ENCODE data around the gene SV2C. TPM values are rescaled to one million over a fixed set of nuclear protein-coding genes. Genes with fewer than 3 reads are reported as not detected.

Gene SV2C
- total and polyA plus RNA-seq, 10 of the 15 experiments (the other 5 are each of a cell fraction or from before 2014, with no cell fraction given): under 0.01 to 1.1 (median 0.63) TPM

DNA sequence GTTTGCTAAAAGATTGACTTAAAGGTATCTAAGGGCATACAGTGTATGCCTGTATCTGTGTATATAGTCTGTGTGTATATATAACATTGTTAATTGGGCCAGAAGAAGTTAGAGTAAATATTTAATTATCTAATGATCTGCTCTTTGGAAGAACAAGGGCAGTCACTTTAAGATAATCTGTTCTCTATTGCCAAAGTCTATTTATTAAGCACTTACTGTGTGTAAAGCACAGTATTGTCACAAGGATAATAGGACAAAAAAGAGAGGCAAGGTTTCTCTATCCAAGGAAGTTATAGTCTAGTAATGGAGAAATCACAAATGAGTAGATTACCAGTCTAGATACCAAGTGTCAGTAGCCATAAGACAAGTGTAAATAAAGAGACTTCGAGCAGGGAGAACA, 51.5 kb downstream of the SV2C start:
- Histone ChIP-seq H3K27ac (ENCODE audit: control insufficient read depth, insufficient read depth) (no peak overlapping the region), H3K9me3 (replicated peaks; ENCODE audit: control insufficient read depth, insufficient read depth, low read length) (no peaks in the 10 kb centered on the region), H3K9ac (ENCODE audit: control insufficient read depth, insufficient read depth, low read length) (no peak overlapping the region), H3K27me3 (replicated peaks in 1 of 2; ENCODE audit: control insufficient read depth in 2 of 2, insufficient read depth in 2 of 2, low read length in 1 of 2) (peaks cover 2% of the 10 kb centered on the region in 2 experiments; a peak in 3 of 4 replicates), H3K36me3 (ENCODE audit: control insufficient read depth in 2 of 2, insufficient read depth in 2 of 2, low read length in 1 of 2) (no peaks in the 10 kb centered on the region), H3K4me2 (ENCODE audit: control insufficient read depth, insufficient read depth) (no peak overlapping the region), H3K4me3 (no peak overlapping the region), H2AFZ (ENCODE audit: control insufficient read depth, low read depth, low read length) (no peak overlapping the region), H4K20me1 (ENCODE audit: control insufficient read depth, insufficient read depth) (no peaks in the 10 kb centered on the region), H3K79me2 (ENCODE audit: control insufficient read depth, insufficient read depth, low read length) (no peaks in the 10 kb centered on the region), H3K4me1 (ENCODE audit: control insufficient read depth, insufficient read depth, low read length) (no peaks in the 10 kb centered on the region)
- ChIA-PET SMC1A (ENCODE audit: uncharacterized antibody, unreplicated experiment) (no interaction called here), RAD21 (ENCODE audit: unreplicated experiment) (no interaction called here), POLR2A (no interaction called here), CTCF (no interaction called here)
- intact Hi-C loops (cut with micrococcal nuclease; ENCODE audit: unreplicated experiment) (no loop called here), in situ Hi-C loops (cut with MboI) (no loop called here)
- no peak for ATAC-seq
- BruUV-seq (replicated peaks): no TSS peak
- no peak for TF ChIP-seq WRNIP1 (IDR thresholded peaks at IDR 0.05; ENCODE audit: borderline replicate concordance, low read depth, low read length)
- TF ChIP-seq RAD21 (IDR thresholded peaks at IDR 0.05; ENCODE audit: insufficient read depth, low read depth, low read length): no peak
- TF ChIP-seq, protein P1, sequence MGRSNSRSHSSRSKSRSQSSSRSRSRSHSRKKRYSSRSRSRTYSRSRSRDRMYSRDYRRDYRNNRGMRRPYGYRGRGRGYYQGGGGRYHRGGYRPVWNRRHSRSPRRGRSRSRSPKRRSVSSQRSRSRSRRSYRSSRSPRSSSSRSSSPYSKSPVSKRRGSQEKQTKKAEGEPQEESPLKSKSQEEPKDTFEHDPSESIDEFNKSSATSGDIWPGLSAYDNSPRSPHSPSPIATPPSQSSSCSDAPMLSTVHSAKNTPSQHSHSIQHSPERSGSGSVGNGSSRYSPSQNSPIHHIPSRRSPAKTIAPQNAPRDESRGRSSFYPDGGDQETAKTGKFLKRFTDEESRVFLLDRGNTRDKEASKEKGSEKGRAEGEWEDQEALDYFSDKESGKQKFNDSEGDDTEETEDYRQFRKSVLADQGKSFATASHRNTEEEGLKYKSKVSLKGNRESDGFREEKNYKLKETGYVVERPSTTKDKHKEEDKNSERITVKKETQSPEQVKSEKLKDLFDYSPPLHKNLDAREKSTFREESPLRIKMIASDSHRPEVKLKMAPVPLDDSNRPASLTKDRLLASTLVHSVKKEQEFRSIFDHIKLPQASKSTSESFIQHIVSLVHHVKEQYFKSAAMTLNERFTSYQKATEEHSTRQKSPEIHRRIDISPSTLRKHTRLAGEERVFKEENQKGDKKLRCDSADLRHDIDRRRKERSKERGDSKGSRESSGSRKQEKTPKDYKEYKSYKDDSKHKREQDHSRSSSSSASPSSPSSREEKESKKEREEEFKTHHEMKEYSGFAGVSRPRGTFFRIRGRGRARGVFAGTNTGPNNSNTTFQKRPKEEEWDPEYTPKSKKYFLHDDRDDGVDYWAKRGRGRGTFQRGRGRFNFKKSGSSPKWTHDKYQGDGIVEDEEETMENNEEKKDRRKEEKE (IDR thresholded peaks at IDR 0.05): no peak
- no peak for TF ChIP-seq EZH2 (IDR thresholded peaks at IDR 0.05; ENCODE audit: borderline replicate concordance, control insufficient read depth, low read depth, low read length)
- TF ChIP-seq ZNF24 (IDR thresholded peaks at IDR 0.05): no peak
- TF ChIP-seq STAT1 (conservative IDR thresholded peaks at IDR 0.05): no peak
- no peak for TF ChIP-seq EP300 (IDR thresholded peaks at IDR 0.05; ENCODE audit: borderline replicate concordance in 1 of 2, control insufficient read depth in 1 of 2, low read depth in 2 of 2, low read length in 2 of 2)
- TF ChIP-seq CEBPB (IDR thresholded peaks at IDR 0.05; ENCODE audit: borderline replicate concordance in 1 of 2, low read depth in 2 of 2, low read length in 2 of 2): no peak
- no peak for TF ChIP-seq RCOR1 (conservative IDR thresholded peaks at IDR 0.05; ENCODE audit: low read depth, low read length)
- 0% methylated on average over 1 of the region's 1 CpG for WGBS (ENCODE audit: insufficient coverage, insufficient replicate concordance, low lambda C conversion rate, missing lambda C conversion rate)
- no peak for DNase-seq (ENCODE audit: low read depth, low spot score)
- no peak for FAIRE-seq
